Measurements from ENCODE around the gene DOK3. TPM values are rescaled to one million over a fixed set of nuclear protein-coding genes. Genes with fewer than 3 reads are reported as not detected.

The DOK3 gene
- total RNA-seq, 1 donor from 2014 or later: 12.8 TPM

DNA sequence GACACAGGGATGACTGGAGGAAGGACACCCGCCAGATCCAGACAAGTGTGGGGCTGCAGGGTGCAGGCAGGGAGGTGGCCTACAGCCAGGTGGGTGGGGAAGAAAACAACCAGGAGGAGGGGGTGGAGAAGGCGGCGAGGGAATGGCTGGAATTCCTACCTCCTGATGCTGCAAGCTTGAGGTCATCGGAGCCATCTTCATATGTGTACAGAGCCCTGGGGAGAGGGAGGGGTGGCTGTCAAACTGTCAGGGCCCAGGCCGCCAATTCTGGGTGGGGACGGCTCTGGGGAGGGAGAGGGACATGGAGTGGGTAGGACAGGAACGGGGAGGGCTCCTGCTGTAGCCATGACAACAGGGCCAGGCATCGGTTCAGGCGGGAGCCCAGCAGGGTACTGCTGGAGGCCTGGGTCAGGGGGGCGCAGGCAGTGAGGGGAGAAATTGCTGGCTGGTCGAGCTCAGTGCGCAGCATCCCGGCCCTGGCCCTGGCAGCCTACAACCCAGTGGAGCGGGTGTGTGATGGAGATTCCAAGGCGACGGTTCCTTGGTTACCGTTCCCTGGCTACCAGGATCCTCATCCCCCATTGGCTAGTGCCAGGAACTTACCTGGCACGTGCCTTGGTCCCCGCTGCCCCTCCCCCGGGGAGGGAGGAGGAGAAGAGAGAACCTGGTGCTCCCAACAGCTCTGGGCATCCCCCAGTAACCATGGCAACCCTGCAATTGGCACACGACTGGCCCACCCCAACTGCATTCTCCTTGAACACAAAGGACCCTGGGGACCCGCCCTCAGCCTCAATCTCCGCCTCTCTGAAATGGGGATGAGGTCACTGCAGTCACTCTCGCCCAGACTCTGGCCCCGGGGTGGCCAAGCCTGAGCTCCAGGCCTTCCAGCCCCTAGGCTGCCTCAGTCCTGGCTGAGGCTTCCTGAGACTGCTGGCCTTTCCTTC is 40.7 kb downstream of the DOK3 start:
- no peak for DNase-seq (ENCODE audit: low spot score)

DNA sequence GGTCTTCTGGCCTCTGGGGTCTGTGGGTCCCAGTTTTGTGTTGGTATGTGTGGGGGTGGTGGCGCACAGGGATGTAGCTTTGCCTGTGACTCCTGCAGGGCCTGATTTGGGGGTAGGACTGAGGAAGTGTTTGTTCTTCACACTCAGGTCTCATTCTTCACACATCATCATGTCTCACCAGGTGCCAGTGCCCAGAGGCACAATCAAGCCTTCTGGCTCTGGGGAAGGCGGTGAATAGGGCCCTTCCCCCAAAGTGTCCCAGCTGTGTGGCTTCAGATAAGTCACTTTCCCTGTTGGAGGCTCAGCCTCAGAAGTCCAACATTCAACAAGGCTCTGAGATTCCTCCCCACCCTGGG is 41.3 kb downstream of the DOK3 start:
- DNase-seq (ENCODE audit: low spot score): no peak

DNA sequence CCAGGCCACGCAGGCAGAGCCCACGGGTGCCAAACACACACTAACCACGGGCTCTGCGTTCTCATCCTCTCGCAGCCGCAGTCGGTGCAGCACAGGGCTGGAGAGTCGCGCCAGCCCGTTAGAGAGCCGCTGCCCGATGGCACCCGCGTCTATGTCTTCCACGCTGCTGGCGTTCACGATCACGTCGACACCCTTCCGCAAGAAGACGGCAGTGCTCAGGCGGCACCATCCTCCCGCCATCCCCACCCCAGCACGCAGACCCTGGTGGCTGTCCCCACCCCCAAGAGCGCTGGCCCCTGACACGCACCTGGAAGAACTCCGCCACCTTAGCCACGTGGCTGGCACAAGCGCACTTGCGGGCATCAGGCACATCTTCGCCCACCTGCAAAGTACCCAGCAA is 42.2 kb downstream of the DOK3 start:
- no peak for DNase-seq (ENCODE audit: low spot score)

DNA sequence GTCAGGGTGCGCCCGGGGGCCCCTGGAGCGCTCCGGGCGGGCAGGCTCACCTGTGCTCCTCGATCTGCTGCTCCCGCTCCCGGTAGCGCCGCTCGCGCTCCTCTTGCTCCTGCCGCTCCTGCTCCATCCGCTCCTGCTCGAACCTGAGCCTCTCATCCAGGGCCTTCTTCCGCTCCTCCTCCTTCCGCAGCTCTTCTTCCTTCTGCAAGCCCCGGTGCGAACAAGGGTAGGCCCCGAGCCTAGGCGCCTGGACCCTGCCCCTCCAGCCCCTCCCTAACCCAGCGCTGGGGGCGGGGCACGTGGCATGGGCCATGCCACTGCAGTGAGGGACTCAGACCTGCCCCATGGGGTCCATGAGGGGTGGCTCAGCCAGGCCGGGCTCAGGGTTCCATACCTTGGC is 42.8 kb downstream of the DOK3 start:
- DNase-seq (ENCODE audit: low spot score): no peak

- DNase-seq (ENCODE audit: low spot score): no peak
These were observed 44.6 kb downstream of the DOK3 start for GRCh38 chr5:177465044-177465443.

DNA sequence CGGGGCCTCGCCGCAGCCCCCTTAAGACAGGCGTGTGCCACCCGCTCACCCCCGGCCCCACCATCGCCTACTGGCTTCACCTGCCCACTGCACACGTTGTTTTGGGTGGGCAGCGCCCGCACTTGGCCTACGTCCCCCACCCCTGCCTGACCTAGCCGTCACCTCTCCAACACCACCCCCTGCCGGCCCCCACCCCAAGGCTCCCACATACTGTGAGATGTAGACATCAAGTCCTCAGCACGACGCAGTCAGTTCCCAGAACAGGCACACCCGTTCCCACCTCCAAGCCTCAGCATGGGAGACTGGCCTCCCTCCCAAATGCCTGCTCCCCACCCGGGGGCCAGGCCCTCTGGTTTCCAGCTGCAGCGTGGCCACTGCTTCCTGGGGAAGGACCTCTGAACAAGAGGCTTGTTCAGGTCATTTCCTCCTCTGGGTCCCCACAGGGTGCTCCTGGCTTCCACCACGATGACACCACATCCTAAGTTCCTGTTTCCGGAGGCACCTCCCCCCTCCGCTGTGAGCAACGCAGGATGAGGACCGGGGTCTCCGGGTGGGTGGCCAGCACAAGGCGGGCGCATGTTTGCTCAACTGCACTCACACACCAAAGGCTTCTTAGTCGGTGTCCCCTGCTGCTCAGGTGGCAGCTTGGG is 47.5 kb downstream of the DOK3 start:
- DNase-seq (ENCODE audit: low spot score): no peak

DNA sequence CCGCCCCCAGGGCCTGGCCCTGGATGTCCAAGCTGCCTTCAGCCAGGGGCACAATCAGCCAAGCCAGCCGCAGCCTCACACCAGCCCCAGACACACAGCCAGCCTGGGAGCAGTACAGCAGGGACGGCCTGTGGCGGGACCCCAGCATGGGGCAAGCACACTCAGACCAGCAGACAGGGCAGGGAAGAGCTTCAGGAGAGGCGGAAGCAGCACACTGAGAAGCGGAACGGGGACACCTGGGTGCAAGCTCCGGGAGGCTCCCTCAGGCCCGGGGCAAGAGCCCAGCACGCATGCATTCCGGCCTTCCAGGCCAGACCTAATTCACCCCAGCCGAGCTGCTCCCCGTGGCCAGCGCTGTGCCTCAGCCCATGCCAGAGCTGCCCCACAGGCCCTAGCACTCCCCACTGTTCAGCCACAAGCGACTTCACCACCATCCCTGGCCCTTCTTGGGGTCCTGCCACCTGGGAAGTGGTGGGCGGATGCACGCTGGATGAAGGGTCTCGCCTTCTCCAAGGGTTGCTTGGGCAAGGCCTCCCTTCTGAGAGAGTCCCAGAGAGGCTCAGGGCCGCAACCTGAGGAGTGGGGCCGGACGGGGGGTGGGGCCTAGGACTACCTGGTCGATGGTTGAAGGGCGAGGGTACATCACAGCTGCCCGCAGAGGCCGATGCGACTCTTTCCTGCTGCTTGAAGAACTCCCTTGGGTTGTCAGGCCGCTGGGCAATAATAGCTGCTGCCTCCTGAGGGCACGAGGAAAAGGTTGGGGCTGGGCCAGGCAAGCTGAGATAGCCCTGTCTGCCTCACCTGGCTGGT is 49.6 kb downstream of the DOK3 start:
- DNase-seq (ENCODE audit: low spot score): no peak

DNA sequence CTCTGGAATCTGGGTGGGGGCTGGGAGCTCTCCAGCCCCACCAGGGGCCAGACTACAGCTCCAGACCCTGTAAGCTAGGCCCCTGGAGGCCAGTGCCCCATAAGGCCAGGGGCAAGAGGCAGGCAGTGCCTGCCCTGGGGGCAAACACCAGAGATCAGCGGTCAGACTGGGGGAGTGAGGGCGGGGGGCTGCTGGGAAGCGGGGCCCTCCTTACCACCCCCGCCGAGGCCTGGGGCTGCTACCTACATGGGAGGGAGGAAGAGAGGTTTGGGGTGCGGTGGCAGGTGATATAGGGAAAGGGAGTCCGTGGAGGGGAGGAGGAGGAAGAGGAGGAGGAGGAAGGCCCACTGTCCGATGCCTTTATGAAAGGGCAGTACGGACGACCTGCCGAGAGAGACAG is 50.3 kb downstream of the DOK3 start:
- no peak for DNase-seq (ENCODE audit: low spot score)

DNA sequence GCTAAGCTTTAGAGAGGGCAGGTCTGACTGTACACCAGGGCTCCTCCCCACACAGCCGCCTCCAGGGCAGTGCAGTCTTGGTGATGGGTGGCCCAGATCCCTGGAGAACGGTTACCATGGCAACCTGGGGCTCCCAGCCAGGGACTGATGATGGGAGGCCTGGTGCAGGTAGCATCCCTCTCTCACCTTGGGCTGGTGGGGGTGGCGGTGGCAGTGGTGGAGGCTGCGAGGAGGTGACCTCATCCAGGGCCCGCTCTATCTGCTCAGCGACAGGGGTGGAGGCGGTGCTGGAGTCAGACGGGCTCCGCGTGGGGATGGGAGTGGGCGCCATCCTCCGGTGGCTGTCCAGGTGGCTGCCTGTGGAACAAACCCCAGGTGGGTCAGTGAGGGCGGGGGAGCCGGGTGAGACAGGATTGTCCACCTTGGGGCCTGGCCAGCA is 50.7 kb downstream of the DOK3 start:
- DNase-seq (ENCODE audit: low spot score): no peak

DNA sequence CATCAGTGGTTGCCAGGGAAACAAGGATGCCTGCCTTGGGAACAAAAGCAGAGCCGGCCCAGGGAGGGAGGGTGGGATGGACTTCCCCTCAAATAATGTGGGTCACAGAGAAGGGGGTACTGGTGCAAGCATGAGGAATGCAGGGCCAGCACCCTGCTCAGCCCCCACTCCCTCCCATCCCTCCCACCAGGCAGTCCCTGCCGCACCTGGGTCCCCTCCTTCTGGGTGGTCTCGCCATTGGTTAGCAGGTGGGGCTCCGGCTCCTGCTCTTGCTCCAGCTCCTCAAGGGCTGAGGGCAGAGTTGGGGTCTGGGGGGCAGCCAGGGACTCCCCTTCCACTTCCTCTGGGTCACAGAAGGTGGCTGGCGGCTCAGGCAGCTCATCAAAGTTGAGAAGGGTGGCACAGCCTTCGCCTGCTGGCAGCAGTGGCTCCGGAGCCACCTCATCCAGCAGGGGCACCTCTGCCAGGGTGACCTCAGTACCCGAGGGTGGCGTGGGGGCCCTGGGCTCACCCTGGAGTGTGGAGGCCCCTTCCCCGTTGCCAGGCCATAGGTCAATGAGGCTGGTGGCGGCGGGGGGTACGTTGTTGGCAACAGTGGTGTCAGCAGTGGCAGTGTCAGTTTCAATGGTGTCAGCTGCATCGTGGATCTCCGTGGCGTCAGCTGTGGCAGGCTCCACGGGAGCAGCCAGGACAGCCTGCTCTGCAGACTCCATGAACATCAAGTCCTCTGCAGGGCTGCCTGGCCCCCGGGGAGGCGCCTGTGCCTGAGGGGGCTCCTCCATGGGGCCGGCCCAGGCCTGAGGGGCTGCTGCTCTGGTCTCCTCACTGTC is 51.6 kb downstream of the DOK3 start:
- DNase-seq (ENCODE audit: low spot score): no peak

DNA sequence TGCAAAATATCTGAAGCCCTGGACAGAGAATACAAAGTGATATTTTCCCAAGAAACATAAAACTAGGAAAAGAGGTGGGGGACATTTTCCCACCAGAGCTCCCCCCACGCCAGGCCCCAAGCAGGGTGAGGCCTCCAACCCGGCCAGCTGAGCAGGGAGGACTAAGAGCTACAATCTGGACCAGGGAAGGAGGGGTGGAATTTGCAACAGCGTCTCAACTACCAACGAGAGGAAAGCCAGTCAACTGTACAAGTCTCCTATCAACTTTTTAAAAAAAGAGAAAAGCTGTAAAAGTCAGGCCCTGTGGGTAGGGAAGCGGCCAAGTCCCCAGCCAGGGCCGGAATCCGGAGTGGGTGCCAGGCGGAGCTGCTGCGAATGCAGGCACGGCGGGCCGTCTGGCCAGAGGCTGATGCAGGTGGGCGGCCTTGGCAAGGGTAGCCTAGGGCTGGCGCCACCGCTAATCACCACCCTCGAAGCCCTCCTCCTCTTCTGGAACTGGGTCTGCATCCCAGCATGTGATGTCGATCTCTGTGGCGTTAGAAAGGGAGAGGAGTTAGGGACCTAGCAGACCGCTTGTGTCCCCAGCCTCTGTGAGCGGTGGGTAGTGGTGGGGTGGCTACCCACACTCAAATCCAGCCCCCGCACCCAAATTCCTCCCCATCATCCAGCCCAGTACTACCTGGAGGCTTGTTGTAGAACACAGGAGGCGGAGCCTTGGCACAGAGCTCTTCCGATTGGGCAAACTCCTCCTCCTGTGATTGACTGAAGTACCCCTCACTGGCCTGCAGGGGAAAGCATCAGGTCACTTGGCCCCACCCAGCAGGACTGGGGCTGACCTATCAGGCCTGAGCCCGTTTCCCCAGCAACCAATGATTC is 52.4 kb downstream of the DOK3 start:
- peak; percentile 71 for DNase-seq (ENCODE audit: low spot score)

DNA sequence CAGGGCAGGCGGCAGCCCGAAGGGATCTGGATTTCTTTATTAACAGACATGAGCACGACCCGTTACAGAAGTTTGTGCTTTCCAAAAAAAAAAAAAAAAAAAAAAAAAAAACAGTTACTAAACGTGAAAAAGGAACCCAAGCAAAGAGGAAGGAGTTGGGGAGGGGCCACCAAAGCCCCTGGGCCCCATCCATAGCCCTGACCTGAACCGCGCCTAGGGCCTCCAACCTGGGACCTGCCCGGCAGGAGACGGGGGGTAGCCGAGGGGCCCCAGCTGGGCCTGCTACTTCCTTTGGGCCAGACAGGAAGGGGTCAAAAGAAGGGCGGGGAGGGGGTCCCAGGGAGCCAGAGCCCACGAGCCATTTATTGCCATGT is 53.0 kb downstream of the DOK3 start:
- DNase-seq (ENCODE audit: low spot score): no peak

GRCh38 chr5:177455661-177456590 is 53.7 kb downstream of the DOK3 start:
- DNase-seq (ENCODE audit: low spot score): peak; percentile 94

GRCh38 chr5:177455036-177455660 is 54.5 kb downstream of the DOK3 start:
- peak; percentile 85 for DNase-seq (ENCODE audit: low spot score)

DNA sequence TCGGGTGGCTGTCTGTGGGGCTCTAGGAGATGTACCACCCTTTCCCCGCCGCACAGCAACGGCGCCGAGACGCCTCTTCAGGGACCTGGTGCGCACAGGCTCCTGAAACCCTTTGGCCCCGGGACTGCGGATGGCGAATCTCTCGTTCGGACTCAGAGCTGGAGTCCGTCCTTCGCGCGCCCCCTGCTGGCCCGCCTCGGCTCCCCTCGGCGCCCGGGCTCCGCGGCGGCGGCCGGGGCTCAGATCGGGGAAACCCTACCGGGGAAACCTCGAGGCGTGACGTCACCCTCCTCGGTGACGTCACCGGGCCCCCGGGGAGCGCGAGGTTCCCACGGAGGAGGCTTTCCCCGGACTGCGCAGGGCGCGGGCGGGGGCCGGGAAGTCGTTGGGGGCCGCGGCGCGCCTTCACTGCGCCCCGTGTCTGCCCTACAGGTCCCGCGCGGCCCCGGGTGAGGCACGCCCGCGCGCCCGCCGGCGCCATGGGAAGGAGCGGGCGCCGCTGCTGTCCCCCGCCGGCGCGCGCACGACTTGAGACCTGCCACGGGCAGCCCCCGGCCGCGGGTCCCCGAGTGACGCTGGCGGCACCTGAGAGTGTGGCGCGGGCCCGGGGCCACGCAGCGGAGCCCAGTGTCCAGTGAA is 55.1 kb downstream of the DOK3 start:
- DNase-seq (ENCODE audit: low spot score): peak; percentile 94

DNA sequence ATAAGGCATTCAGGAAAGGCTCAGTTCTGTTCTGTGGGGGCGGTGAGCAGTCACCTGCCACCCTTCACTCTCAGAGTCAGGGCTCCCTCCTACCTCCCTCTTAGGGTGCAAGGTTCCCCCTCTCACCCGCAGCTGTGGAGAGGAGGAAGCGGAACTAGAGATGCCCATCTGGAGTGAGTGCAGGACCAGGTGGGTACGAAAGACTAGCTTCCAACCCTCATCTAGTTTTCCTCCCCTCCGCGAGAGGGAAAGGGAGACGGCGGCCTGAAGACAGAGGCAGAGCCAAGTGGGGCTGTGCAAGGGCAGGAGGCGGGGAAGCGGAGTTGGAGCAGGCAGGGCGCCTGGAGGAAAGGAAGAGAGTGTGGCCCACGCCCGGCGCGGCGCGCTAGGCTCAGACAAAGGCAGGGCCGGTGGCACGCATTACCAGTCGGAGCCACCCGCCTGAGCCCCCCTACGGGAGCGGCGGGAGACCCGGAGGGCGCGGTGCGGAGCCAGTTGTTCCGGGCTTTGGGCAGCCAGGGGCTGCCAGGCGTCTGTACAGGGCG is 55.7 kb downstream of the DOK3 start:
- DNase-seq (ENCODE audit: low spot score): no peak

DNA sequence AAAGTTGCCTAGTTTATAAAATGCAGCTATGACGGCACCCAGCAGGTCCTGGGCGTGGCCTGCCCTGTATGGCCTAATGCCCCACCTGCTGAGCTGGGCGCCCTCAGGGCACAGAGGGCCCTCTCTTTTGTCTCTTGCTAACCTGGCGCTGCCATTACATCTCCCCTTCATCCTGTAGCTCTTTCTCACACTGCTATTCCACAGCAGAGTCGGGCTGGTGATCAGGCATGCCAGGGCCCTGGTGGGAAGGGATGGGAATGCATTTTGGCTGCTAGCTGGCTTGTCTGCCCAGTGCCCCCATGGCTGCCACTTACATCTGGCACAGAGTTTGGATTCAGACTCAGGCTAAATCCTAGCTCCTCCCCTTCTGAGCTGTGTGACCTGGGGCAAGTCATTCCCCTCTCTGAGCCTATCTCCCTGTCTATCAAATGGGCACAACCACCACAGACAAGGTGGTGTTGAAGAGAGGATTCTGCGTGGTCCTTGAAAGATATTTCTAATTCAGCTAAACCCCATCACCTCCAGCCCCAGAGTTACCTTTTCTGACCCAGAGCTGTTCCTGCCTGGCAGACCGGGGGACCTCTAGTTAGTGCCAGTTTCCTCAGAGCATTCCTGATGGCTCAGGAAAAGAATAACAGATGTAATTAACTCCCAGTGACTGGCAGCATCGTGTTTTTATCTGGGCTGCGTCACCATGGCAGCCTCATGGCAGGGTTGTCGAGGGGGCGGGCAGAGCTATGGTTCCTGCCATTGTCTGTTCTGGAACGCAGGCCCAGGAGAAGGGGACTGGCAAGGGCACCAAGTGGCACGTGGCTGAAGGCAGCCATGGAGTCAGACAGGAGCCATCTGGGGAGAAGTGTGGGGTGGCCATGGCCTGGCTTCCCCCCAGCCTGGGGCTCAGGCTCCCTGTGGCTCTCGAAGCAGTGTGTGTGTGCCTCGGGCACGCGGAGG is 56.7 kb downstream of the DOK3 start:
- DNase-seq (ENCODE audit: low spot score): no peak
